Right kidney (tissue), 1 donor: Measurements from ENCODE around the gene BOD1L1.
"Not testable (repeated sequence)": the region's sequence is repeated elsewhere in the genome, so short reads cannot be mapped to it uniquely, and the experiment has no call there.

Experiments
- DNase-seq: peaks from one replicate; pipeline ENCODE4 v3.0.0-alpha.2; 2016

Gene BOD1L1

GRCh38 chr4:13626492-13627177 is 890 bp downstream of the BOD1L1 start:
- DNase-seq = peak; percentile 13

- no peak for DNase-seq
Measured at GRCh38 chr4:13618212-13618806, 9.2 kb downstream of the BOD1L1 start.

DNA sequence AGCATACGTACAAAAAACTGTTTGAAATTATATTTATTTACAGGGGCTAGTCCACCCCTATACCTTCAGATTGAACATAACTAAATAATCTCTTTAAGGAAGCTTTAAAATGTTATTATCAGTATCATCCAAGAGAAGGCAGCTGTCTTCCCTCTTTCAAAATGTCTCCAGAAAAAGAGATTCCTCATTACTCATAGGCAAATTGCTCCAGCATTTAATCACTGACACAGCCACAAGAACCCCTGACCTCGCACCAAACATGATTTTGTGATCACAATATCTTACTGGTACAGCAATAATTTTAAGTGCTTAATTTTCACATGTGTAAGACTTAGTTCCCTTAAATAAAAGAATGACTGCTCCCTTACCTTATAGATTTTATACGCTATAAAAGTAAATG is 9.7 kb downstream of the BOD1L1 start:
- DNase-seq = no peak

GRCh38 chr4:13616597-13616996 is 10.9 kb downstream of the BOD1L1 start:
- no peak for DNase-seq

- no peak for DNase-seq
Measured at GRCh38 chr4:13615161-13615560, 12.4 kb downstream of the BOD1L1 start.

DNA sequence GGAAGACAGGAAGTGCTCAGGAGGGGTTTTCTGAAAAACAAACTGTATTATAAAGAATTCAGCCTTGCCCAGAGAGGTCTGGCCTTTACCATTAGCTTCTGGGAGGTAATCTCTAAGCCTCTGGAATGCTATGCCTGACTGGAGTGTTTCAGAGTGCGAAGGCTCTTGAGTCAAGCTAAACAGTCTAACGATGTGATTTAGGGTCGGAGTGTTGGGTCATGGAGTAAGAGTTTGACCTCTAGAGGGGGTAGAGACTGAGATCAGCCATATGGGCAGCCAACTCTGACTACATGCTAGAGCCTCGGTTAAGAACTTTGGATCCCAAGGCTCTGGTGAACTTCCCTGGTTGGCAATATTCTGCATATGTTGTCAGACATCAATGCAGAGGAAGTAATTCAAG is 15.0 kb downstream of the BOD1L1 start:
- DNase-seq = no peak

DNA sequence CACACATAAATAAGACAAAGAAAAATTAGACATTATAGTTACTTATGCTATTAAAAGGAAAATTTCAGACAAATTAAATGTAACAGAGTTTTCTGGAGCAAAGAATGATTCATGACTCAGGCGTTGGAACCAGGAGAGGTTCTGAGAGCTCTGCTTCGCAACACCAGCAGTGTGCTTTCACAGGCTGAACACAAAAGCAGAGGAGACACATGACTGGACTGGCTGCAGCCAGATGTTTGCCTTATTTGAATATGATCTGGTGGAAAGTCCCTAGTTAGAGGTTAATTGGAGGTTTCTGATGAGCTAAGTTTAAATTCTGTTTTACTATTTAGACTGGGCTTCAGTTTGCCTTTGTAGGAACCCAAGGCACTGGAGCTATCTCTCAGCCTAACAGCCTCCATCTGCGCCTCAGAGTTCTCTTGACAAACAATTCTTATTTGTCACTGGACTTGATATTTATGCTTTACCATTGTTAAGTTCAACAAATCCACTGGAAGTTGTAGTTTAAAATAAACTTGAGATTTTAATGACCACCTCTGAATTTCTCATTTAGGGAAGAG is 16.2 kb downstream of the BOD1L1 start:
- no peak for DNase-seq

DNA sequence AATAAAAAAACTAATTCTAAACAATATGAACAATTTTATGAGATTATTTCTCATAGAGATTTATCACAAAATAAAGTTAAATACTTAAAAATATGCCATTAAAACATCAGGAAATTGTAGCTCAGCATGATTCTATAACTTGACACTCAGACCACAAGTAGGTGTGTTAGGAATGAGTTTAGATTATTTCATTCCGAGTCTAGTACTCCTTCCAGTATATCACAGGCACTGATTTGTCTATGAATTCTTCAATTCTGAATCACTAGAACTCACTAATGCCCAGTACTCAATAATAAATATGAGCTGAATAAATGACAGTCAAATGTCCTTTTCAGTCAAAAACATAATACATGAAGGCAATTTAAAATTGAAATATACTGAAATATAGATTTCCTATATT is 22.2 kb downstream of the BOD1L1 start:
- no peak for DNase-seq

DNA sequence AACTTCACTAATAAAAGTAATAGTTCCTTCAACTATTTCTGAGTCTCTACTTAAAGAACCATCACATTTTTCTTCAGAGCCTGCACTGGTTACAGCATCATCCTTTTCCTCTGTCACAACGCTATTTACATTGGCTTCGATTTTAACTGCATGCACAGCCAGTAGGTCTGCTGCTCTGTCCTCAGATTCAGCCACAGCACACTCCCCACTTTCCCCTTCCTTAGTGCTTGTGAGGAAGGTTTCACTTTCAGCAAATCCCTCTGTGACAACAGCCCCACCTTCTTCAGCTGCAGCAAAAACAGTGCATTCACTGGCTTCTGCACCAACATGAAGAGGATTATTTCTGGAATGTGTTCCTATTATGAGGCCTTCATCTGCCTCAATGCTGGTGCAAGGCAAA is 25.7 kb downstream of the BOD1L1 start:
- no peak for DNase-seq

DNA sequence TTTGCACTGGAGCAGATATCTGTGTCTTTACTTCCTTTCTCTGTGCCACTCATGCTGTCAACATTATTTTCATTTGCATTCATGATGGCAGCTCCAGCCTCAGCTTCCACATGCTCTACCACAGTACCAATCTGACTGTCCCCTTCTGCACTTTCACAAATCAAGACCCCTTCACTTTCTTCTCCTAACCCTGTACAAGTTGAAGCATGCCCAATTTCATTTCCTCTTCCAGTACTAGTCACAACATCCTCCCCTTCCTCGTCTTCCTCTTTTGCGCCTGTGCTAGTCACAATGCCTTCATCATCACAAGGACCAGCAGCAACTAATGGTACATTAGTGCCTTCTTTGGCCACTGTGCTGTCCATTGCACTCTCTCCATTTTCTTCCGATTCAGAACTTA is 26.5 kb downstream of the BOD1L1 start:
- DNase-seq = no peak

- DNase-seq = peak; percentile 6
Measured at GRCh38 chr4:13599159-13599558, 28.4 kb downstream of the BOD1L1 start.

- DNase-seq = no peak
Measured at GRCh38 chr4:13597604-13598003, 29.9 kb downstream of the BOD1L1 start.

DNA sequence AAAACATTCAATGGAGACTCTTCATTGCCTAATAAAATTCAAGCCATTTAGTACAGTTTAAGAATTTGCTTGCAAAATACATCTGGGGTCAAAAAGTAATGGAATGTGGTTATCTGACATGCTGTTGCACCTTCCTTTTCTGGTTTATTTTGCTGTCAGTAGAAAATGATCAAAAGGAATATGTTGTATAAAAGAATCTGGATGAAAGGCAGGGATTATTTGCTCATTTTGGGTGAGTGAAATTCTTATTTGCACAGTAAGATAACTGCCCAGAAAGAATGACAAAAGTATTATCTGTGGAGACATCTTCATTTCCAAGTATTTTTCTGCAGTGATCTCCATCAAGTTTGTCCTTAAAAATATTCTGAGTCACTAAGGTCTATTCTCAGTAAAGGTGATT is 30.4 kb downstream of the BOD1L1 start:
- no peak for DNase-seq

GRCh38 chr4:13592220-13592619 is 35.3 kb downstream of the BOD1L1 start:
- no peak for DNase-seq

DNA sequence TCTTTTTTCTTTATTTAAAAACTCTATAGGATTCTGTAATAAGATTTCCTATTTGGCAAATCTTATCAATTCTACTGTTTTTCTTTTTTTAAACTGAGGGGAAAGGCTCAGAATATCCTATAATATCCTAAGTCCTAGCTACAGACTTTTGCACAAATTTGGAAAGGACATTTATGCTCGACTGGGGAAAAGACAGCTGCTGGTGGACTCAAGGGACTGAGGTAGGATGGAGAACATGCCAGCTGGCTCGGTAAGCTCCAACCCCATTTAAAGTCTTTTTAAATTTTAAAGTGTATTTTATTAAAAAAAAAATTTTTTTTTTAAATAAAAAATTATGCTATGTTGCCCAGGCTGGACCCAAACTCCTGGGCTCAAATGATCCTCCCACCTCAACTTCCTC is 36.8 kb downstream of the BOD1L1 start:
- DNase-seq = no peak

DNA sequence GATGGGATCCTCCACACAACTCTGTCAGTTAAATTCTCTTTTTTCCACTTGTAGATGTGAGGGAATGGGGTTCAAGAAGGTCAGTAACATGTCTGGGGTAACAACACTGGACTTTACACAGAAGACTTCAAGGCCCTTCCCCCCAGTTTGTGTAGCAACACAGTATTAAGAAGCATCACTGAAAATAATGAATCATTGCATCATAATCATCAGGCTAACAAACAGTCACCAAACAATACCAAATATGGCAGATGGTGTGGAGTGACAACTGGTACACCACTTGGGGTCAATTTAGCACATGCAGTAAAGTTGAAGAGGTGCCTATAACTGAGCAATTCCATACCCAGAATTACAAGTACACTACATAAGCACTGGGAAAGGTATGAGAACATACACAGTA is 38.6 kb downstream of the BOD1L1 start:
- DNase-seq = no peak

GRCh38 chr4:13584481-13584880 is 43.0 kb downstream of the BOD1L1 start:
- DNase-seq = no peak

DNA sequence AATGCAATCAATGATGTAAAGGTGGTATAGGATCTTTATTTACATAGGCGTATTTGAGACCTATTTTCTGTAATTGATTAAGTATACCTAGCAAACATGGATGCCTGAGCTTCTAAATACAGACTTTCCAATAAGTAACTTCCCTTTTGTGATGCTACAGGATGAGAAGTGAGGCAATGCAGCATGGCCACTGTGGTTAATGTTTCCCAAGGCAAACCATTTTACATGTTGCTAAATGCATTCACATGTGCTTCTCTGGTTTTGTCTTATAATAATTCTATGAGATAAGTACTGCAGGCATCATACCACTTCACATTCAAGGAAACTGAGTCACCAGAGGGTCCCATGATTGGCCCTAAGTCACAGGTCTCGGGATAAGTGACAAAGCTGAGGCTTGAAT is 47.5 kb downstream of the BOD1L1 start:
- DNase-seq = no peak

GRCh38 chr4:13577660-13578059 is 49.9 kb downstream of the BOD1L1 start:
- no peak for DNase-seq

DNA sequence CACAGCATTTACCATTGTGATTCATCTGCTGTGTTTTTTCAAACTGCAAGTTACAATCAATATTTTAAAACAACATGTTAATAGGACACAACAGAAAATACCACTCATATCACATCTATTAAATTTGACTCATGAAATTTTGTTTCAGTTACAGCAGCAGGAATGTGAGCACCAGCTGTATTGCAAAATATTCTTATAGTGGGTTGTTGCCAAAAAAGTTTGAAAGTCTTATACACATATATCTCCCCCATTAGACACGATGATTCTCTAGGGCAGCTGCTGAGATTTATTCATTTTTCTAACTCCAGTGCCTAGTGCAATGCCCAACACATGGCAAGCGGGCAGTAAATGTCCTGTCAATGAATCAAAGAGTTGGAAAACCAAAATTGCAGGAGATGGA is 56.6 kb downstream of the BOD1L1 start:
- DNase-seq = no peak

DNA sequence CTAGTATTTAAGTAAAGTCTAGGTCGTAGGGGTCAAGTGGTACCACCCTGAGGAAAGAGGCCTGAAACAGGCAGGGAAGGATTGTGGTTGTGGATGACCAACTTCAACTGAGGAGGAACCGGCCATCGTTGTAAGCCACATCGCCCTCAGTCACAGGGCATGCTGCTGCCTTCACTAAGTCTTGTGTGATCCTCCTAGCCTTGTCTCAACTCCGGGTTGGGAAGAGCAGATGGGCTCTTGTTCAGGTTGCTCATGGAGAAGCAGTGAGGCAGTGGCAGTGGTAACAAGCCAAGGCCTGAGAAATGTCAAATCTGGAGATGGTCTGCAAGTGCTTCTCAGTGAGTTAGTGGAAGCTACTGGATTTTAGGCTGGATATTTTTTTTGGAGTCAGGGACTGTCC is 60.4 kb downstream of the BOD1L1 start:
- no peak for DNase-seq

DNA sequence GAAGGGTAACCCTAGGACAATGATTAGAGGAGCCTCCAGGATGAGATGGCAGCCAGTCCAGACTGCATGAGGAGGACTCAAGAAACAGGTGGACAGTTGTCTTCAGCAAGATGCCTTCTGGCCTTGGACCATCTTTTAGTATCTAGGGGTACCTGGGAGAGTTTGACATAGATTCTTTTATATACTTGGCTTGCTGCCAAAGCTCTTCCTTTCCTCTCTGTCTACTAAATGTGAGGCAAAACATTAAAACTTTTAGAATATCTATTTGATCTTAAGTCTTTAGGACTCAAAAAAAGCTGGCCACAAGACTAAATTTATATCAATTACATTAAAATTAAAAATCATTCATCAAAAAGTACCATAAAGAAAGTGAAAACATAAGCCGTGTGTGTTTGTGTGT is 64.6 kb downstream of the BOD1L1 start:
- no peak for DNase-seq

DNA sequence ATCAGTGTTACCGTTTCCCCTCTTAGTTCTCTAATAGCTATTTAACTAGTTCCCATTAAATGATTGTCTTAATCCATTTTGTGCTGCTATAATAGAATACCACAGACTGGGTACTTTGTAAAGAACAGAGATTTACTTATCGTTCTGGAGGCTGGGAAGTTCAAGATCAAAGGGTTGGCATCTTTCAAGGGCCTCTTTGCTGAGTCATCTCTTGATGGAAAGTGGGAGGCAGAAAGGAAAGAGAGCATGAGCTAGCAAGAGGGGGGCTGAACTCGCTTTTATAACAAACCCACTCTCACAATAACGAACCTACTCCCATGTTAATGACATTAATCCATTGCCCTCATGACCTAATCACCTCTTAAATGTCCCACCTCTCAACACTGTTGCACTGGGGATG is 65.9 kb downstream of the BOD1L1 start:
- no peak for DNase-seq

DNA sequence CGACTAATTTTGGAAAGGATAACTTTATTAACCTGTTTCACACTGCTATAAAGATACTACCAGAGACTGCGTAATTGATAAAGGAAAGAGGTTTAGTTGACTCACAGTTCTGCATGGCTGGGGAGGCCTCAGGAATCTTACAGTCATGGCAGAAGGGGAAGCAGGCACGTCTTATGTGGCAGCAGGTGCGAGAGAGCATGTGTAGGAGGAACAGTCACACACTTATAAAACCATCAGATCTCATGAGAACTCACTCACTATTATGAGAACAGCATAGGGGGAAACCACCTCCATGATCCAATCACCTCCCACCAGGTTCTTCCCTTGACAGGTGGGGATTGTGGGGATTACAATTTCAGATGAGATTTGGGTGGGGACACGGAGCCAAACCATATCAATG is 67.4 kb downstream of the BOD1L1 start:
- DNase-seq = not testable (repeated sequence)
